Neural progenitor cell (in vitro differentiated cells): Measurements from ENCODE around the gene GPR135.

Experiments
- EZH2 ChIP-seq: fragments of 200-600 bp; sonication (generic); IDR thresholded peaks from 2 replicates; pipeline ENCODE4 v1.6.1; 2017; ENCODE audit warnings: antibody characterized with exemption, mild to moderate bottlenecking, moderate library complexity
- EZH2phosphoT487 ChIP-seq: fragments of 200-600 bp; sonication (generic); IDR thresholded peaks from 2 replicates; pipeline ENCODE4 v1.6.1; 2017; ENCODE audit warnings: antibody characterized with exemption
- TF ChIP-seq, protein P1 (sequence below): fragments of 200-600 bp; sonication (generic); IDR thresholded peaks from 2 replicates; pipeline ENCODE4 v1.5.1; 2017; ENCODE audit warnings: antibody characterized with exemption, mild to moderate bottlenecking

DNA sequence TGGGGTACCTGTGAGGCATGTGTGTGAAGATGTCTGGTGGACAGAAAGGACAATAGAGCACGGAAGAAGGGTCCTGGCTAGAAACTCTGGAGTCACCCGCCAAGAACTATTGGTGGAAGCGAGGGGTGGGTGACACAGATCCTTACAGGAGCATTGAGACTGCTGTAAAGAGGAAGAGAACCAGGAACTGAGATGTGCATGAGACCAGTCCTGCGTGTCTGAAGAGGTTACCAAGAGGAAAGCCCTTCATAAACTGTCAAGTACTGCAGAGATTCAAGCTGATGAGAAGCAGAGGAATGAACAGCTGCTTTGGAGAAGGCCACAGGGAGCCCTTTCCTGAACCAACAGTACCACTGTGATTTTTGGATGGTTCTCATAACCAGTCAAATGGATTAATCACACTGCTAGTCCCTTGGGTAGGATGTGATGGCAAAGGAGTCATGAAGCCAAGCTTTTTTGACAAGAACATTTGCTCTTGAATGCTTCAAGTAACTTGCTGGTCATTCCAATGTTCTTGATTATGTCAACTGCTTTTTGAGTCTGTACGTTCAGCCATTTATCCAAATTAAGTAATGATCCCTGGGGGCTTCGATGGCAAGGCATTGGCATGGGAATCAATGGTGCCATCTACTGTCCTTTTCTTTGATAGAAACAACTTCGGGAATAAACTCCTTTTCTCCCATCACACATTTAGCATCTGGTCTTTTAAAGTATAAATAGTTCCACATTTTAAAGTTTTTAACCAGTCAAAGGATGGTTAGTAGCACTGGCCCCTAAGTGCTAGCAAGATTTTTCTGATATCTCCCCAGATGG lies 42.9 kb downstream of the GPR135 start:
- TF ChIP-seq, protein P1, sequence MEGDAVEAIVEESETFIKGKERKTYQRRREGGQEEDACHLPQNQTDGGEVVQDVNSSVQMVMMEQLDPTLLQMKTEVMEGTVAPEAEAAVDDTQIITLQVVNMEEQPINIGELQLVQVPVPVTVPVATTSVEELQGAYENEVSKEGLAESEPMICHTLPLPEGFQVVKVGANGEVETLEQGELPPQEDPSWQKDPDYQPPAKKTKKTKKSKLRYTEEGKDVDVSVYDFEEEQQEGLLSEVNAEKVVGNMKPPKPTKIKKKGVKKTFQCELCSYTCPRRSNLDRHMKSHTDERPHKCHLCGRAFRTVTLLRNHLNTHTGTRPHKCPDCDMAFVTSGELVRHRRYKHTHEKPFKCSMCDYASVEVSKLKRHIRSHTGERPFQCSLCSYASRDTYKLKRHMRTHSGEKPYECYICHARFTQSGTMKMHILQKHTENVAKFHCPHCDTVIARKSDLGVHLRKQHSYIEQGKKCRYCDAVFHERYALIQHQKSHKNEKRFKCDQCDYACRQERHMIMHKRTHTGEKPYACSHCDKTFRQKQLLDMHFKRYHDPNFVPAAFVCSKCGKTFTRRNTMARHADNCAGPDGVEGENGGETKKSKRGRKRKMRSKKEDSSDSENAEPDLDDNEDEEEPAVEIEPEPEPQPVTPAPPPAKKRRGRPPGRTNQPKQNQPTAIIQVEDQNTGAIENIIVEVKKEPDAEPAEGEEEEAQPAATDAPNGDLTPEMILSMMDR, result peak; percentile 49
- TF ChIP-seq EZH2 (no peak), EZH2phosphoT487 (no peak)
